T47D (cell line): ENCODE data around the gene ERV3-1.
"Not testable (repeated sequence)": the region's sequence is repeated elsewhere in the genome, so short reads cannot be mapped to it uniquely, and the experiment has no call there.

Experiments
- DNase-seq, 2 experiments: peaks; one replicate each; pipeline versions ENCODE4 v3.0.0 to v3.0.0-alpha.2; 2011 to 2012; ENCODE audit warnings: low read depth in 1 of 2, low spot score in 1 of 2
- JUND ChIP-seq: IDR thresholded peaks from 2 replicates; pipeline ENCODE4 v1.6.1; 2012; ENCODE audit warnings: low read depth
- in situ Hi-C: cut with HindIII; loops from 2 replicates; pipeline ENCODE4 v1.10.0; 2016; ENCODE audit warnings: low sequenced_read_pairs, low pct_unique_long_range_greater_than_20kb

Gene ERV3-1

DNA sequence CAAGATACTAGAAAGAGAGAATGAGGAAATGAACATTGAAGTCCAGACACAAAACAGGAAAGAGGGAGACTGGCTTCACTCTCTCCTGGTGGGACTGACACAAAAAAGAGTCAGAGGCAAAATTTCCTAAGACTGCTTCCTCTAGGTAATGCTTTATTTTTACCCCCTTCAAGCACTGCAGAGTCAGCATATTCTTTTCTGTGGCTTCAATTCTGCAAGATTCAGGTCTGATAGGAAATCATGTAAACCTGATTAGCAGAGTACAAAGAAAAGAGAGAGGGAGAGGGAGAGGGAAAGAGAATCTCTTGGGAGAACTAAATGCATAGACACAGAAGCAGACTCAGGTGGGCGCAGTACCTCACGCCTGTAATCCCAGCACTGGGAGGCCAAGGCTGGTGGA is 2.9 kb upstream of the ERV3-1 start:
- in situ Hi-C loops, DNase-seq: not testable (repeated sequence)

DNA sequence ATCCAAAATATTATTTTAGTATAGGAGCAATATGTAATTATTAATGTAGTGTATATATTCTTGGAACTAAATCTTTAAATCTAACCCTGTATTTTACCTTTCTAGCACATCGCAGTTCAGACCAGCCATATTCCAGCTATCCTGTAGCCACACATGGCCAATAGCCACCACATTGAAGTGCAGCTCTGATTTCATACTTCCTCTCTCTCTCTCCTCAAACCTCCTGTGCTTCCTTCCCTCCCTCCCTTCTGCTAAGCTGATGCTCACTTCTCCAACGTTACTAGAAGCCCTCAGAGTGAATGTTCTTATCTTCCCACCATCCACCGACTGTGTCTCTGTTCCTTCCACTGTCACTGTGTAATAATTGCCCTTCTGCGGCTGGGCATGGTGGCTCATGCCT is 549 bp upstream of the ERV3-1 start:
- DNase-seq, in situ Hi-C loops: not testable (repeated sequence)

GRCh38 chr7:65004575-65004974 is 1.9 kb downstream of the ERV3-1 start:
- DNase-seq = no peak
- in situ Hi-C loops = no loop called here
- TF ChIP-seq JUND = no peak

GRCh38 chr7:65002972-65003585 is 3.4 kb downstream of the ERV3-1 start:
- in situ Hi-C loops = no loop called here
- no peak for DNase-seq
- no peak for TF ChIP-seq JUND

DNA sequence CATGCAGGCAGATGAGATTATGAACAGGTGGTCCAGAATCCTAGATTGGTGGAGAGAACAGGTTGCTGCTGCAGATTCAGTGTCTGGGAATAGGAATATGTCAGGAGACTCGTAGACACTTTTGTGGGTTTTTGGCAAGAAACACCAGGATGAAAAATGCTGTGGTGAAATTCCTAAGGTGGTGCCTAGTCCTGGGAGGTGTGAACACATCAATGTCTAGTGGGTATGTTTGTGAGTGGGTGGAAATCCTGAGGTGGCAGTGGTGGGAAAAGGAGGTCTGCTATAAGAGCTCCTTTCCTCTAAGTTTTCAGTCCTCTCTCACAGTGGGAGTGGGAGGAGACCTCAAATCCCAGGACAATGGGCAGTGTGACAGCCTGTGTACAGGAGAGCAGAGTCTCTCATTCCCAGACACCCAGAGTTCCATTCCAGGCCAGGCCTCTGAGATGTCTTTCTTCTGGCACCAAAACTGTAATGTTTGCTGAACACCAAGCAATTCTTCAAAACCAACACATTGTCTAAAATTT is 5.1 kb downstream of the ERV3-1 start:
- no peak for TF ChIP-seq JUND
- in situ Hi-C loops = no loop called here
- no peak for DNase-seq

GRCh38 chr7:64999165-65000004 is 7.1 kb downstream of the ERV3-1 start:
- in situ Hi-C loops = no loop called here
- peak in 1 of 2 experiments; percentile 37 for DNase-seq
- TF ChIP-seq JUND = no peak

DNA sequence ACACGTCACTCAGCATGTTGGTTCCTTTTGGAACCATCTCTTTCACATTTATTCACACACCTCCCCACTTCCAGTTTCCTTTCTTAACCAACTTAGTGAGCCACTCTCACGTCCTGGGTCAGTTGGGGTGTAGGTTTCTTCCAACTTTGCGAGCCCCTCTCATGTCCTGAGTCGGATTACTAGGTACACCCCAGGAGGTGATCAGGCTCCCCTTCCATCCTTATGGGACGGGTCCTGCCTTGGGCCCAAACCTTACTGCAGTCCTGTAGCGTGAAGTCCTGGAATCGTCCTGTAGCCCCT is 7.7 kb downstream of the ERV3-1 start:
- no peak for DNase-seq
- no peak for TF ChIP-seq JUND
- in situ Hi-C loops = no loop called here

DNA sequence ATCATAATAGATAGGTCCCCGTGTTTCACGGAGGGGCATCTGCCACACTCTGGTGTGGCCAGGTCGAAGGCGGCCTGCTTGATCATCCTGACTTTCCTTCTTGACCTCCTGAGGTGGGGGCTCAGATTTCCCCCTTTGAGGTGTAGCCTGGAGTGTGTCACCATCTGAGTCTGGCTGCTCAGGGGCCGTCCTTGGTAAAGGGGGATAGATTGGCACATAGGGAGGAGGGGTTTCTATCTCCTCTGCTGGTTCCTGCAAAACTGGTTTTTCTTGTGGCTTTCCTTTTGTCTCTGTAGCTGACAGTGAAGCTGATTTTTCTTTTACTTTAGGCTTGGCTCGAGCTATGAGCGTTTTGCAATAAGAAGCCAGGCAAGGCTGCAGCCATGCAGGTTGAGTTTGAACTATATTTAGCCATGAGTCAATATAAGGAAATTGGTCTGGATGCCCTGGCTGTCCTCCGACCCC is 8.5 kb downstream of the ERV3-1 start:
- peak in 1 of 2 experiments; percentile 84 for DNase-seq
- no peak for TF ChIP-seq JUND
- in situ Hi-C loops = no loop called here

DNA sequence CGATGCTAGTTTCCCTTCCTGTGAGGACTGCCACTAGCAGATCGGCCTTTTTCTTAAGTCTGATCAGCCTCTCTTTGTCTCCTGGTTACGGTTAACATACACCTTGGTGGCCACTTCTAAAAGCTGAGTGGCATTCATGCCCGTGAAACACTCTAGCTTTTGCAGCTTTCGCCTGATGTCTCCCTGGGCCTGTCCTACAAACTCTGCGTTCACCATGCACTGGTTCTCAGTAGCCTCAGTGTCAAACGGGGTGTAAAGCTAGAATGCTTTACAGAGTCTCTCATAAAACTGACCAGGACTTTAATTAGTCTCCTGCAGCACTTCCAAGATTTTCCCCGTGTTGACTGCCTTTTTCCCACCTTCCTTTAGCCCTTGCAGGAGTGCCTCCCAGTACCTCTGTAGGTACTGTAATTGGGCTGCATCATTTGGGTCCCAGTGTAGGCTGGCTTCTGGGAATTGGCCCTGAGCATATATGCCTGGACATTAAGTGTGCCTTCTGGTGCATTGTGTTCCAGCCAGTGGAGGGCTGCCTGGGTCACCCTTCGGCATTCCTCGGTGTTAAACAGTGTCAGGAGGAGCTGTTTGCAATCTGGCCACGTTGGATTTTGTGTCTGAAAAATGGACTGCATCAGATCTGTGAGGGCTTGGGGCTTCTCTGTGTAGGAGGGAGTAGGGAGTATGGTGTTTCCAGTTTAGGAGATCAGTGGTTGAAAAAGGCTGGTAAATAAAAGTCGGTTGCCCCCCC is 9.2 kb downstream of the ERV3-1 start:
- in situ Hi-C loops = no loop called here
- no peak for DNase-seq
- no peak for TF ChIP-seq JUND

- no peak for DNase-seq
- TF ChIP-seq JUND = no peak
- in situ Hi-C loops = no loop called here
Measured at GRCh38 chr7:64996305-64996704, 10.2 kb downstream of the ERV3-1 start.

- no peak for DNase-seq
- TF ChIP-seq JUND = no peak
- in situ Hi-C loops = no loop called here
Measured at GRCh38 chr7:64993901-64994300, 12.6 kb downstream of the ERV3-1 start.

GRCh38 chr7:64992971-64993370 is 13.5 kb downstream of the ERV3-1 start:
- no peak for DNase-seq
- in situ Hi-C loops = no loop called here
- TF ChIP-seq JUND = no peak

DNA sequence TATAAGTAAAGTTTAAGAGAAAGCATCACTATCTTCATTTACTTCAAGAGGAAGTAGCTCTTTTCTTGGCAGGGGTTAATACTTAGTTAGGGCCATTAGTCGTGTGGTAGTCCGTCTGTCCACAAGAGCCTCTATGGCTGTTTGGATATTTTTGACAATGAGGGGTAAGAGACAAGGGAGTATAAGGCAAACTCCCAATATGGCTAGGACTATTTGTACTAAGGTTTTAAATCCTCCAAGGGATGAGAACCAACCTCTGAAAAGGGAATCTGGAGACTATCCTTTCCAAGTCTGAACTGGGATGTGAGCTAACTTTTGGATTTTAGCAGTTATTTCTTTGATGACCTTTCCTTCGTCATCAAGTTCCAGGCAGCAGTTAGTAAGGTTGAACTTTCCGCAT is 15.6 kb downstream of the ERV3-1 start, which contains the start of gene ZNF117:
ZNF117 (minus strand) TSS at position 101 of the 400 bp plus-strand sequence.
- TF ChIP-seq JUND = no peak
- no peak for DNase-seq
- in situ Hi-C loops = no loop called here
